Liver (tissue), 9 donors: Measurements from ENCODE around the gene NDUFAB1. TPM values are rescaled to one million over a fixed set of nuclear protein-coding genes. Genes with fewer than 3 reads are reported as not detected.
"Not testable (repeated sequence)": the region's sequence is repeated elsewhere in the genome, so short reads cannot be mapped to it uniquely, and the experiment has no call there.

Experiments used
- DNase-seq: peaks from one replicate; pipeline ENCODE4 v3.0.0-alpha.2; 2017; ENCODE audit warnings: low spot score
- H3K27ac ChIP-seq, 2 donors: one replicate each; pipeline ENCODE4 v1.7.0; 2013; ENCODE audit warnings: inconsistent platforms in 2 of 2, low read length in 2 of 2, control low read depth in 1 of 2, low read depth in 1 of 2, mild to moderate bottlenecking in 1 of 2
- H3K27me3 ChIP-seq, 4 donors: one replicate each; pipeline versions ENCODE4 v1.6.1 to v1.7.0; 2013; ENCODE audit warnings: low read length in 3 of 4, inconsistent platforms in 1 of 4, mild to moderate bottlenecking in 1 of 4, moderate library complexity in 1 of 4; ENCODE audit not compliant: control insufficient read depth in 4 of 4, insufficient read depth in 4 of 4
- H3K36me3 ChIP-seq, 4 donors: one replicate each; pipeline versions ENCODE4 v1.6.1 to v1.7.0; 2013; ENCODE audit warnings: low read length in 3 of 4, mild to moderate bottlenecking in 3 of 4, low read depth in 1 of 4, moderate library complexity in 1 of 4; ENCODE audit not compliant: control insufficient read depth in 4 of 4, insufficient read depth in 3 of 4
- H3K4me1 ChIP-seq, 4 donors: one replicate each; pipeline versions ENCODE4 v1.6.1 to v1.7.0; 2013; ENCODE audit warnings: low read length in 3 of 4, mild to moderate bottlenecking in 3 of 4, moderate library complexity in 1 of 4; ENCODE audit not compliant: control insufficient read depth in 4 of 4, insufficient read depth in 4 of 4
- H3K4me3 ChIP-seq, 3 donors: one replicate each; pipeline versions ENCODE4 v1.6.1 to v1.7.0; 2013; ENCODE audit warnings: low read length in 3 of 3, control low read depth in 1 of 3, low read depth in 1 of 3, mild to moderate bottlenecking in 1 of 3
- H3K9ac ChIP-seq, 2 donors: one replicate each; pipeline ENCODE4 v1.7.0; 2013; ENCODE audit warnings: low read length in 2 of 2, mild to moderate bottlenecking in 2 of 2, moderate library complexity in 2 of 2, control low read depth in 1 of 2, low read depth in 1 of 2
- H3K9me3 ChIP-seq, 4 donors: one replicate each; pipeline versions ENCODE4 v1.6.1 to v1.7.0; 2013; ENCODE audit warnings: low read length in 3 of 4; ENCODE audit not compliant: control insufficient read depth in 4 of 4
- ATF3 ChIP-seq: IDR thresholded peaks from 2 replicates; pipeline ENCODE4 v1.6.1; 2016; ENCODE audit warnings: antibody characterized with exemption
- EGR1 ChIP-seq, 2 donors: IDR thresholded peaks; 2 replicates each; pipeline ENCODE4 v1.6.1; 2016 to 2018; ENCODE audit warnings: antibody characterized with exemption in 2 of 2, low read depth in 2 of 2
- FOXA1 ChIP-seq: IDR thresholded peaks from 2 replicates; pipeline ENCODE4 v1.6.1; 2016; ENCODE audit warnings: antibody characterized with exemption
- FOXA2 ChIP-seq: IDR thresholded peaks from 2 replicates; pipeline ENCODE4 v1.6.1; 2016; ENCODE audit warnings: antibody characterized with exemption
- GABPA ChIP-seq, 2 donors: IDR thresholded peaks in 1 of 2; conservative IDR thresholded peaks in 1 of 2; 2 replicates each; pipeline ENCODE4 v1.6.1; 2016; ENCODE audit warnings: antibody characterized with exemption in 2 of 2, mild to moderate bottlenecking in 1 of 2, moderate library complexity in 1 of 2
- HNF4A ChIP-seq, 2 donors: conservative IDR thresholded peaks; 2 replicates each; pipeline ENCODE4 v1.6.1; 2016; ENCODE audit warnings: antibody characterized with exemption in 2 of 2, mild to moderate bottlenecking in 2 of 2
- HNF4G ChIP-seq: IDR thresholded peaks from 2 replicates; pipeline ENCODE4 v1.6.1; 2016; ENCODE audit warnings: antibody characterized with exemption
- JUND ChIP-seq, 2 donors: IDR thresholded peaks; 2 replicates each; pipeline ENCODE4 v1.6.1; 2016; ENCODE audit warnings: antibody characterized with exemption in 2 of 2
- MAX ChIP-seq: IDR thresholded peaks from 2 replicates; pipeline ENCODE4 v1.6.1; 2016; ENCODE audit warnings: antibody characterized with exemption
- NR2F2 ChIP-seq: IDR thresholded peaks from 2 replicates; pipeline ENCODE4 v1.6.1; 2016; ENCODE audit warnings: antibody characterized with exemption
- RAD21 ChIP-seq, 2 donors: IDR thresholded peaks; 2 replicates each; pipeline ENCODE4 v1.6.1; 2016; ENCODE audit warnings: antibody characterized with exemption in 2 of 2, mild to moderate bottlenecking in 2 of 2
- REST ChIP-seq: IDR thresholded peaks from 2 replicates; pipeline ENCODE4 v1.6.1; 2016; ENCODE audit warnings: antibody characterized with exemption, mild to moderate bottlenecking
- RXRA ChIP-seq, 2 donors: IDR thresholded peaks; 2 replicates each; pipeline ENCODE4 v1.6.1; 2017 to 2018; ENCODE audit warnings: antibody characterized with exemption in 2 of 2, mild to moderate bottlenecking in 1 of 2
- YY1 ChIP-seq: IDR thresholded peaks from 2 replicates; pipeline ENCODE4 v1.6.1; 2016; ENCODE audit warnings: antibody characterized with exemption, mild to moderate bottlenecking
- ZBTB33 ChIP-seq: IDR thresholded peaks from 2 replicates; pipeline ENCODE4 v1.6.1; 2016; ENCODE audit warnings: antibody characterized with exemption
- WGBS: extraction: QIAGEN DNeasy Blood & Tissue Kit; methylation state at CpG from one replicate; pipeline ENCODE4 v1.1.7; 2013; 5-methylcytosine and 5-hydroxymethylcytosine counted together
- polyA plus RNA-seq, 2 donors: library from polyadenylated mRNA; stranded (reverse) in 1 of 2; unstranded in 1 of 2; fragments of 200-250 nt in 1 of 2; fragments of >200 nt in 1 of 2; fragmentation: Nextera tagmentation in 1 of 2; extraction: Ambion mirVana in 1 of 2; gene quantifications; one replicate each; pipeline versions ENCODE4 v1.2.1 to v1.2.3, GENCODE V29; 2013 to 2015
- total RNA-seq, 2 donors: library from RNA; depleted of rRNA; stranded (reverse); fragments of >200 nt; gene quantifications; one replicate each; pipeline ENCODE4 v1.2.3, GENCODE V29; 2014
- donor health status: healthy.
- donor health status: healthy.
- donor health status: healthy.
- donor health status: healthy.
- donor health status: healthy.

The NDUFAB1 gene
- total and polyA plus RNA-seq, 4 donors: 47.4 to 263 (median 149) TPM

GRCh38 chr16:23611936-23612335 lies 15.8 kb upstream of the NDUFAB1 start:
- Histone ChIP-seq H3K9ac (no peak overlapping the region), H3K27me3 (no peaks in the 10 kb centered on the region), H3K27ac (no peak overlapping the region), H3K9me3 (no peaks in the 10 kb centered on the region), H3K36me3 (peaks cover 6 to 22% (median 11%) of the 10 kb centered on the region in 4 donors), H3K4me1 (no peaks in the 10 kb centered on the region), H3K4me3 (no peak overlapping the region)
- 97% methylated on average over 3 of the region's 3 CpGs for WGBS
- no peak for DNase-seq
- TF ChIP-seq YY1: no peak
- no peak for TF ChIP-seq FOXA1
- TF ChIP-seq RXRA (IDR thresholded peaks at IDR 0.05): no peak
- TF ChIP-seq HNF4A (conservative IDR thresholded peaks at IDR 0.05): no peak

- H3K27me3 ChIP-seq, H3K4me1 ChIP-seq, H3K9me3 ChIP-seq, DNase-seq, H3K4me3 ChIP-seq, H3K27ac ChIP-seq, H3K9ac ChIP-seq: not testable (repeated sequence)
- WGBS: 99% methylated on average over 6 of the region's 6 CpGs
- H3K36me3 ChIP-seq: peaks cover 6 to 23% (median 15%) of the 10 kb centered on the region in 4 donors
Observed at GRCh38 chr16:23610905-23611304, 14.8 kb upstream of the NDUFAB1 start.

- 96% methylated on average over 1 of the region's 1 CpG for WGBS
- TF ChIP-seq NR2F2: no peak
- no peak for TF ChIP-seq RAD21 (IDR thresholded peaks at IDR 0.05)
- TF ChIP-seq REST: no peak
- TF ChIP-seq JUND (IDR thresholded peaks at IDR 0.05): no peak
- no peak for TF ChIP-seq FOXA2
- no peak for TF ChIP-seq ATF3
- TF ChIP-seq ZBTB33: no peak
- no peak for TF ChIP-seq HNF4G
- no peak for TF ChIP-seq HNF4A (conservative IDR thresholded peaks at IDR 0.05)
- TF ChIP-seq MAX: no peak
- no peak for TF ChIP-seq GABPA (IDR thresholded peaks at IDR 0.05 in 1 of 2, conservative IDR thresholded peaks at IDR 0.05 in 1 of 2)
- no peak for TF ChIP-seq EGR1 (IDR thresholded peaks at IDR 0.05; ENCODE audit: low read depth in 2 of 2)
- no peak for DNase-seq
- Histone ChIP-seq H3K9ac (no peak overlapping the region), H3K4me3 (no peak overlapping the region), H3K36me3 (peaks cover 6 to 28% (median 16%) of the 10 kb centered on the region in 4 donors), H3K27me3 (no peaks in the 10 kb centered on the region), H3K9me3 (no peaks in the 10 kb centered on the region), H3K27ac (no peak overlapping the region), H3K4me1 (no peaks in the 10 kb centered on the region)
Observed at GRCh38 chr16:23609929-23610328, 13.8 kb upstream of the NDUFAB1 start.
